ENCODE data around the gene PLA2G2F.

PLA2G2F gene

GRCh38 chr1:20095564-20096434, 43.3 kb upstream of the PLA2G2F start:
- no peak for TF ChIP-seq CTCF (IDR thresholded peaks at IDR 0.05; ENCODE audit: extremely low read depth, missing control alignments)
- no peak for DNase-seq (ENCODE audit: low spot score)

DNA sequence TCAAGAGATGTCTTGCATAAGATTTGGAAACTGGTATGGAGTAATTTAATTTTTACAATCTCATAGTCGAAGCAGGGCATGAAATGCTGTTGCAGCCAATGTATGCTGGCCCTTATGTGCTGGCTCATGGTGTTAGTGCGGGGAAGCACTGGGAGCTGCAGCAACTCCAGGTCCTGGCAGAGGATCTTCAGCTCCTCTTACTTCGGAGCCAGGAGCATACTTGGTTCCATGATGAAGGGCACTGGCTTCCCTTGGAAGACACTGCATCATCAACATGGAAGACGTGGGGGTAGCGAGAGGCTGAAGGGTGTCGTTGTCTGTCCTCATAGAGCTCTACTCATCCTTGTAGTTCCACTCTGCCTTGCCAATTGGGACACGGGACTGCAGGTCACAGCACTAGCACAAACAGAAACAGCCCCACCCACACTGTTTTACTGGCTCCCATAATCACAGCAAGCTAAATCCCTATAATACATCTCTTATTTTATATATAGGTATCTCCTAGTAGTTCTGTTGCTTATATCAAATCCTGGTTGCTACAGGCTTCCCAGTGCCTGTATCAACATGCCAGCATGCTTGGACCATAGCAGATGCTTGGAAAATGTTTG, 42.2 kb upstream of the PLA2G2F start:
- TF ChIP-seq CTCF (IDR thresholded peaks at IDR 0.05; ENCODE audit: extremely low read depth, missing control alignments): no peak
- no peak for DNase-seq (ENCODE audit: low spot score)

- no peak for DNase-seq (ENCODE audit: low spot score)
- TF ChIP-seq CTCF (IDR thresholded peaks at IDR 0.05; ENCODE audit: extremely low read depth, missing control alignments): no peak
Measured at GRCh38 chr1:20099533-20099932, 39.6 kb upstream of the PLA2G2F start.

DNA sequence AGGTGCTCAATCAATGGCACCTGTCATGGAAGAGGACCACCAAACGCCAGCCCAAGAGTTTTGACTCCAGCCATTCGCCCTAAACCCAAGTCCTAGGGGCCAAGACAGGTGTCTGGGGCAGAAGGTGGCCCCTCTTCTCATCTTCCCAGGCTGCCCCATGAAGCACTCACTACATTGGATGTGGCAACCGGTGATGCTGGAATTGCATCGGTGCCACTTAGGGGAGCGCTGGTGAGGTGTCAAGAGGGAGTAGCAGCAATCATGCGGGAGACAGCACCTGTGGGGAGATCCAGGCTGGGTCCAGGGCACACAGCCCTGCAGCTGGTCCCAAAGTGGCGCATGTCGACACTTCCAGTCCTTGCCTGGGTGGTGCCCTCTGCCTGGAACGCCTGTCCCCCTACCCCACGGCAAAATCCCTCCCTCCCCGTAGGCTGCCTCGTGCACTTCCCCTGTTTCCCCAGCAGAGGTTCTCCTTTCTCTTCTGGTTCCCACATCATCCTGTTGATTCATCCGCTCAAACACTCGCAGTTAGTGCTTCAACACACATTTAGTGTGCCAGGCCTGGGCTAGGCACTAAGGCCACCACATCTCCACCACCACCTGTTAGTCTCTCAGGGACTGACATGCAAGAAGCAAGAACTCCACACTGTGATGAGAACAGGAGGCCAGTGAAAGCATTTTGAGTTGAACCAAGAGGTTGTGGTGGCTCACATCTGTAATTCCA, 38.3 kb upstream of the PLA2G2F start:
- peak; percentile 69 for TF ChIP-seq CTCF (IDR thresholded peaks at IDR 0.05; ENCODE audit: extremely low read depth, missing control alignments)
- DNase-seq (ENCODE audit: low spot score): peak; percentile 73

GRCh38 chr1:20102875-20103274, 36.2 kb upstream of the PLA2G2F start:
- DNase-seq (ENCODE audit: low spot score): no peak
- TF ChIP-seq CTCF (IDR thresholded peaks at IDR 0.05; ENCODE audit: extremely low read depth, missing control alignments): no peak

- TF ChIP-seq CTCF (IDR thresholded peaks at IDR 0.05; ENCODE audit: extremely low read depth, missing control alignments): no peak
- DNase-seq (ENCODE audit: low spot score): no peak
Measured at GRCh38 chr1:20105856-20106255, 33.3 kb upstream of the PLA2G2F start.

DNA sequence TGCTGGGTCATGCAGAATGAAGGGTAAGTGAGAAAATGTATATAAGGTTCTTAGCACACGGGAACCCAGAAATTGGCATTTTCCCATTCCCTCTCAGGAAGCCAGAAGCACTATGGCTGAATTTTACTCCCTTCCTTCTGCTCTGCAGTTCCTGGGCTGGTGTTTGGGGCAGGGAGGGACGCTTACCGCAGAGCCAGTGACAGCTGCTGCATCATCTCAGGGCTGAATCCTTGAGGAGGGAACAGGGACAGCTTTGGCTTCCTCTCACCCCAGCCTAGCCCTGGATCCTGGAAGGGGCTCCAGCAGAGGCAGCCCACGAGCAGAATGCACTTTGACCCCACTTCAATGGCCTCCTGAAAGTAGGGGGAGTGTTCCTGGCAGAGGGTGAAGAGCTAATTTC, 31.8 kb upstream of the PLA2G2F start:
- TF ChIP-seq CTCF (IDR thresholded peaks at IDR 0.05; ENCODE audit: extremely low read depth, missing control alignments): no peak
- DNase-seq (ENCODE audit: low spot score): no peak

Measured in GM20000 (cell line).